Superior temporal gyrus (tissue), 1 donor: Measurements from ENCODE around the gene DYNLT2.
A peak's percentile ranks its signal among the peaks of the same experiment; 100 is the strongest.

ENCODE experiments used
- DNase-seq: peaks from one replicate; pipeline ENCODE4 v3.0.0-alpha.2; 2016; ENCODE audit errors: extremely low spot score

Gene DYNLT2

DNA sequence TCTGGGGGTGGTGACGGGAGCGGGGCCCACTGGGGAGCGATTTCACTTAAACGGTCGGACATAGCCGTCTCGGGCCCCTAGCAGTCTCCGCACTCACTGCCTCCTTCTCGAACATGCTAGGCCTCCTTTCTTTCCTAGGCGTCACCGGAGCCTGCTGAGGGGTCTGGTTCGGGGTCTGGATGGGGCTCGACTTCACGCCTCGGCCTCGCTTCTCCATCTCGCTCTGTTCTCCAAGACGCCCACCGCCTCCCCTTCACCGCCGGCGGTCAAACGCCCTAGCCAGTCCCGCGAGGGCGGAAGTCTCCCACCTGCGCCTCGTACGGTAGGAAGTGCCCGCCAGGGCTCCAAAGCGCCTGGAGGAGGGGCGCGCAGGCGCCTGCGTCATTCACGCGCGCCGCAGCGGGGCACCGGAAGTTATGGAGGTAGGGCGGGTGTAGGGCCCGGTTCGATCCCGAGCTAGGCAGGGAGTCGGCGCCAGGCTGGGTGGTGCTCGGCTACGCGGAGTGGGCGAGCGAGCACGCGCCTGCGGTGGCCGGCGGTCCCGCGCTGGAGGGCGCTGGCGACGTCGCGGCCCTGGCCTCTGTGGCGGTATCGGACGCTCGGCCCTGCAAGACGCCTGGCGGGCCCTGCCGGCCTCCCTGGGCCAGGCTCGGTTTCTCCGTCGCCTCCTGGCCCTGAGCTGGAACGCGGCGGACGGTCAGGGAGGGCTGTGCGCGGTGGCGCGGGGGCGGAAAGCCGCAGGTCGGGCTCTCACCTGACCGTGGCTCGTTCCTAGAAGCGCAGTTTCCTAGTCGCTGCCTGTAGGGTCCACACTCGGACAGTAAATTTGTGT lies at the start of gene DYNLT2, which contains the start of gene ERMARD:
DYNLT2 (minus strand) TSS at position 331 of the 832 bp plus-strand sequence; CDS start at position 217, 114 bp downstream.
ERMARD (plus strand) TSS at position 381 of the 832 bp plus-strand sequence; CDS start at position 417, 36 bp downstream.
- DNase-seq: peak; percentile 94

DNA sequence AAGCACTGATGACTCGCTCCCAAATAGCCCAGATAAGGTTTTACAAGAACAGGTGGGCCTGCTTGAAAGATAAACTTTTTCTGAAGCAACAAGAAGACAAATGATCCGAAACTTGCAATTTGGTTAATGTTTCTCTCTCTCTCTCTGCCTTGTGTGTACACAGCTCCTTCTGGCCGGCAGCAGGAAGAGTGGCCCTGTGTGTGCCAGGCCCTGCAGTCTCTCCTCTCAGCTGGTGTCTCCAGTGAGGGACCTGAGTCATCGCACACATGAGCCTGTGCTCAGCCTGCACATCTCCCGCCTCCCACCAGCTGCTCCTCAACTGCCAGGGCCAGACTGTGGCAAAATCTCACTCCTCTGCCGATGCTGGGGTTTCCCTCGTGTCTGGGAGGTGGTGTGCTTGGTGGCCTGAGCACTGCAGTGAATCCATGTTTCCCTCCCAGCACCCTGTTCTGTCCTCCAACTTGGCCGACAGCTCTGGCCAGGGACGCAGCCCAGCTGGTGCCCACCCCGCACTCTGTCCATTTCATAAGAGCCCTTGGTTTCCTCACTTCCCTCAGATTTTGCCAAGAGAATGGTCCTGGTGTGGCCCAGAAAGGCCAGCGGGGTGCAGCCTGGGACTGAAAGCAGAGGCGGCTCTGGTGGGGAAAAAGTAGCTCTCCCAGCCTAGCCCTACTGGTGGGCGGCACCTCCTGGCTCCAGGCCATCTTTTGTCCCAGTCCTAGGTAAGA lies 49.5 kb upstream of the DYNLT2 start:
- DNase-seq: peak; percentile 65

GRCh38 chr6:169800116-169800667 lies 48.8 kb upstream of the DYNLT2 start:
- no peak for DNase-seq

DNA sequence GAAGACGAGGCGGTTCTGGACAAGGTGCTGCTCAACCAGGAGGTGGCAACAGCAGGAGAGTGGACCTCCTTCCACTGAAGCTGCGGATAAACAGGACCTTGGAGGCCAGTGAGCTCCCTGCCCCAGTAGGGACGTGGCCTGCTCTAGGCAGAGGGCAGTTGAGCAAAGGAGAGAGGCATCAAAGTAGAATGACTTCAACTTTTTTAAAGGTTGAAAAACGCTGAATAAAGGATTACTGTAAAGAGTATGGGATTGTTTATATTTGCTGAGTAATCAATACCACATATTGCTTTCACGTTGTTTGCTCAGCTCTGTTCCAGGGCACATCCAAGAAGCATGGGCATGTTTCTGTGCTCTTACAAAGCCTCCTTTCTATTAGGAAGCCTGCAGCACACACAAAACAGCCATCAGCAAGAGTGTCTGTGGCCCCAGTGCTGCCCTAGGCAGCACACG lies 48.1 kb upstream of the DYNLT2 start:
- peak; percentile 61 for DNase-seq

DNA sequence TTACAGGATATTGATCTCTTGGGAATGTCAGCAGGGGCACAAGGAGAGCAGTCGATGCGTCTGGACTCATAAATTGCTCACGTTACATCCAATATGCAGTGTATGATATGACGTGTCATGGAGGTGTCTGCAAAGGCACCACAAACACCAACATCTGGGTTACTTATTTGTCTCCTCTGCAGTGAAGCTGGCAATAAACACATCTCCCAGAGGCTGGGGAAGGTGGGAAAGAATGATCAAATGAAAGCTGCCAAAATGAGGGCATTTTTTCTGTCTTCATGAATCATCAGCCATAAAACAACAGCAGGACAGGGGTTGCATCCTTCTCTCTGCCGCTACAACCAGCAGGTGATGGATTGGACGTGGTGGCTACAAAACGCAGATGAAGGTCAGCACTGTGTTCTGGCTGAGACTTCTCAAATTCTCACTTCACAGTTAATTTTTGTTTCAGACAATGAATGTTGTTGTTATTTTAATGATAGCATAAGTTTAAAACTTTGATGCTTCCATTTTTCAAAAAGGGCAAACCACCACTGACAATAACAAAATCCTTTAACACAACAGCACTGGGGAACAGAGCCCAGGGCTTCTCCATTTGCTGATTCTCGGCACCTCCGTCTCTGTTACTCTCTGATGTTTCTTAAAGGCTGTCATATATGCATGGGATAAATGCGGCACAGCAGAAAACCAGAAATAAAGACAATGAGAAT lies 47.5 kb upstream of the DYNLT2 start:
- DNase-seq: no peak

GRCh38 chr6:169795196-169795595 lies 43.8 kb upstream of the DYNLT2 start:
- DNase-seq: no peak

DNA sequence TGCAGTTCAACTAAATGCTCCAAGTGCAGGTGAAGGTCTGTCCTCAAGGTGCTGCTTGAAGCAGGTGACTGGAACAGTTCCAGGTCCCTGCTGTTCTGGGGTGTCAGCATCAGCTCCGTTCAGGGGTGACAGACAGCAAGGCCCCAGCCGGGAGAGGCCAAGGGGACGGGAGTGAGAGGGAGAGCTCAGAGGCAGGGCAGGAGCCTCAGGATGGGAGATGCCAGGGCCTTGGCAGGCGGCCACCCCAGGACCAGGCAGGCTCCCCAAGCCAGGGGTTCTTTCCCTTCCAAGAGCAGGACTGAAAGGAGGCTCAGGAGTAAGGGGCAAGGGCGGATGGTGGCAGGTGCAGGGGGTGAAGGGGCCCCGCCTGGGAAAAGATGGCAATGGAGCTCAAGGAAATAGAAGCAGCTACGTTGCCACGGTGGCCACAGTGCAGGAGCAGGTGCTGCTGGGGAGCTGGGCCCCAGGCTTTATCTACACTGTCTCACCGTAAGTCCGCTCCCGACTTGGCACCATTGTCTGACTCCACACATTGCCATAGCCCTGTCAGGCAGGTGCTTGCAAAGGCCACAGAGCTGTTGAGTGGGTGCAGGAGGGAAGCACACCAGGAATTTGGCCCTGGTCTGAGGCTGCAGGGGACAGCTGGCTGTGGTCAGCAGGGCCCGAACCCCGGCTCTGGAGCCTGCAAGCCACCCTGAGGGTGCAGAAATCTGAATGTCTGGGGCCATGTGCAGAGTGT lies 43.1 kb upstream of the DYNLT2 start:
- no peak for DNase-seq

- DNase-seq: no peak
Measured at GRCh38 chr6:169793408-169793807, 42.0 kb upstream of the DYNLT2 start.

DNA sequence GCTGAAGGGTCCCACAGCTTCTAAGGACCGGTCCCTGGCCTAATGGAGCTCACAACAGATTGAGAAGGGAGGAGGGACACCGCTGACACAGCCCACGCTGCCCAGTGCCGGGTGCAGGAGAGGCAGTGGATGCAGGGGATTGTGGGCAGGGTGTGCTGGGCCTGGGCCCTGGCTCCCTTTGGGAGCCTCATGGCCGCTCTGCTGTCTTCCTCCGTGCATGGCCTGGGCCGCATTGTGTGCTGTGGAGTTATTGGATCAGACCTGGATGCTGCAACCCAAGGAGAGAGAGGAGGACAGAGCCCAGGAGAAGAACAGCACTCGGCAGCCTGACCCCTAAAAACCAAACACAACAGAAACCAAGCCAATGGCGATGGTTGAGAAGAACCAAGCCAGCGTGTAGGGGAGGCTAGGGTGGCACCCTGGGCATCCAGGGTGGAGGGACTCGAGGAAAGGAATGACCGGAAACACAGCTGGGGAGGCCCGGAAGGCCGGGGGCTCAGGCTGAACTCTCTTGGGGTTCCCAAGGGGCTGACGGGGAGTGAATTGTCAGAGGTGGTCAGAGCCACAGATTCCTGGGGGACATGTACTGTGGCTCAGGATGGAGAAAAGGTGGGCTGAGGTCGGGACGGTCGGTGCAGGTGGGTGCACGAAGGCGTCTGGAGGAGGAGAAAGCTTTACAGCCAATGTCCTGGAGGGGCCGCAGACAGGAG lies 41.1 kb upstream of the DYNLT2 start:
- DNase-seq: no peak

DNA sequence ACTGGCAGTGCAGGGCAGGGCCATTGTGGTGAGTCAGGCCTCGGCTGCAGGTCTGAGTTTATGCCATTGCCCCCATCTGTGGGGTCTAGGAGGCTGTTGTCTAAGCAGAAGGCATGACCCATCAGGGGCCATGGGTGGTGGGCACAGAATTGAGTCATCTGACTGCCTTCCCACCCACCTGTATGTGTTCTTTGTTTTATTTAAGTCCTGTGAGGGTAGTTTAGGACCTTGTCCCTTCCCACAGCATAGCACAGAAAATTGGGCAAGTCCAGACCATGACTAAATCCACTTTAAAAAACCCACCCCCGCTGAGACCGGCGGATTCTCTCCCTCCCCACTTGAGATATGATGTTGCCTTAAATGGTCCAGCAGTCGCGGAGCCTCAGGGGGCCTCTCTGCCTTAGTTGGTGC lies 40.4 kb upstream of the DYNLT2 start:
- DNase-seq: no peak

- peak; percentile 86 for DNase-seq
Measured at GRCh38 chr6:169789944-169790927, 38.9 kb upstream of the DYNLT2 start.

DNA sequence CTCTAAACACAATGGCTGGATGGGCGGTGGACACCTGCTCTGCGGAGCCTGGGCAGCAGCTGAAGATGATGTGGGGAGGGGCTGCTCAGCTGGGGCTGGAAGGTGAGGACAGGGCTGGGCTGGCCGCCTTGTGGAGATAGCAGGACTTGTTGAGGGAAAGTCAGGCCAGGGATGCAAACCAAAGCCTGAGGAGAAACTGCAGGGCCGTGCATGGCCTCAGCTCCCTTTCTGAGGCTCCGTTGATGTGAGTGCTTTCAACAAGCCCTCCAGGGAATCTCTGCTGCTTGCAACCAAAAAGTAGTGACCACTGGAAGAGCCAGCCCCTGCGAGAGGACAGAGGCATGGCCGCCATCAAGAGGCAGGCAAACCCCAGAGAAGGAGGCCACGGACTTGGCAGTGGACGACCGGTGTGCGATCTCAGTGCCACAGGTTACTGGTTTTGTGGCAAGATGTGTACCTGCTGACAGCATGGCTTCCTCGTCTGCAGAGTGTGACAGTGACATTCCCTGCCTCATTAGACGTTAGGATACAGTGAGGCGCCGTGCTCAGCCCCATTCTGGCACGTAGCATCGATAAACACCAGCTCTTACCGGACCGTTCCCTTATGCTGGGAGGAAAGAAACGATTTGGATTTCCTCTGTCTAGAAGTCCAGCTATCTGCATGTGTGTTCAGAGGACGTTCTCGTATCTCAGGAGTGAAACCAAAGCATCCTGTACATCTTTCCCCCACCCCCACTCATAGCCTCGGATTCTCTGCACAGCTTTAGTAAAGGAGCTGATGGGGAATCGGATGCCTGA lies 38.0 kb upstream of the DYNLT2 start:
- DNase-seq: no peak

GRCh38 chr6:169788809-169789145 lies 37.4 kb upstream of the DYNLT2 start:
- no peak for DNase-seq

DNA sequence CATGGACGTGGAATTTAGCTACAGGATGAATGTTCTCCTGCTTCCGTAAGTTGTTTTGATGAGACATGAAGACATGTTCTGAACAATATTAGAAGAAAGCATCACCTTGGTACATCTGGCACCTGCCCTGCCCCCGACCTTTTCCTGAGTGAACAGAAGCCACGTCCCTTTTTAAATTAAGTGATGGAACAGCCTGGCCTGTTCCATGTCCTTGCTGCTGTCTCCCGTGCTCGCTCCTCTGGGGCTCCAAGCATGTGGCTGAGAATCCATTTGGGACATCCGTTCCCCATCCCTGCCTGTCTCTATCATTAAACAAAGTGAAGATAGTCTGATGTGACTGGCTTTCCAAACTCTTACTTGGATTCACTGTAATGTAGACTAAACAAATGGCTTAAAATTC lies 36.4 kb upstream of the DYNLT2 start:
- no peak for DNase-seq

GRCh38 chr6:169786349-169786748 lies 35.0 kb upstream of the DYNLT2 start:
- DNase-seq: no peak

GRCh38 chr6:169785566-169785965 lies 34.2 kb upstream of the DYNLT2 start:
- no peak for DNase-seq

DNA sequence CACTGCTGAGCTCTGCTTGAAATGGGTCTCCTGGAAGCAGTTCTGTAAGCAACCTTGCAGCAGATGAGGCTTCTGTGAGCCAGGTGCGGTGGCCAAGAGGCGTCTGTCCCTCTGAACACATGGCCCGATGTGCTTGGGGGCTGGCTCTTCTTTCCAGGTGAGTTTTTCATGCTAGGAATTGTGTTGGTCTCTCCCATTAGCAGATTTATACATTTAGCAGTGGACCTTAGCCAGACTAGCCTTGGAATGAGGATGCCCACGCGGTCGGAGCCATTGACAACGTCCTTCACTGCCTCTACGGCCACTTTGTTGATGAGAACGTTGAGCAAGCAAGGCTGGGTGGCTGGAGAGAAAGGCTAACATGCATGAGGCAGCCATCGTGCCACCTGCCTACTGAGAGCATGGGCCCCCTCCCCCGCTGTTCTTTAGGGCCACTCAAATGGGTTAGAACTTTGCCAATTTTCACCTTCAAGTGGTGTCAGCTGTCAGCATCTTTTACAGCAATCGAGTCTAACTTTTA lies 33.5 kb upstream of the DYNLT2 start:
- DNase-seq: no peak
